GM18873 (cell line): ENCODE results near the gene FNIP1.
"Not testable (repeated sequence)": the region's sequence is repeated elsewhere in the genome, so short reads cannot be mapped to it uniquely, and the experiment has no call there.

Experiments used
- ATAC-seq: cut with Tn5 transposase; IDR thresholded peaks from one replicate; pipeline ENCODE4 v1.9.1; 2021; ENCODE audit warnings: mild to moderate bottlenecking, moderate library complexity, moderate number of reproducible peaks; ENCODE audit not compliant: unreplicated experiment, low FRiP score

Gene FNIP1

GRCh38 chr5:131787736-131788135 is 9.1 kb downstream of the FNIP1 start:
- ATAC-seq = no peak

- ATAC-seq = no peak
Observed at GRCh38 chr5:131786900-131787692, 9.7 kb downstream of the FNIP1 start.

GRCh38 chr5:131786036-131786435 is 10.8 kb downstream of the FNIP1 start:
- ATAC-seq = no peak

GRCh38 chr5:131783874-131784273 is 12.9 kb downstream of the FNIP1 start:
- ATAC-seq = no peak

GRCh38 chr5:131783357-131783756 is 13.5 kb downstream of the FNIP1 start:
- no peak for ATAC-seq

- ATAC-seq = no peak
Observed at GRCh38 chr5:131782717-131783116, 14.1 kb downstream of the FNIP1 start.

- not testable (repeated sequence) for ATAC-seq
Observed at GRCh38 chr5:131778141-131778540, 18.7 kb downstream of the FNIP1 start.

GRCh38 chr5:131776450-131776849 is 20.4 kb downstream of the FNIP1 start:
- ATAC-seq = no peak

GRCh38 chr5:131774652-131775367 is 22.0 kb downstream of the FNIP1 start:
- ATAC-seq = no peak

GRCh38 chr5:131773805-131774204 is 23.0 kb downstream of the FNIP1 start:
- no peak for ATAC-seq

GRCh38 chr5:131771692-131772091 is 25.1 kb downstream of the FNIP1 start:
- no peak for ATAC-seq

GRCh38 chr5:131769961-131770360 is 26.9 kb downstream of the FNIP1 start:
- ATAC-seq = no peak

- no peak for ATAC-seq
Observed at GRCh38 chr5:131769336-131769735, 27.5 kb downstream of the FNIP1 start.

GRCh38 chr5:131767891-131768290 is 28.9 kb downstream of the FNIP1 start:
- ATAC-seq = no peak

GRCh38 chr5:131766689-131767088 is 30.1 kb downstream of the FNIP1 start:
- ATAC-seq = no peak

- no peak for ATAC-seq
Observed at GRCh38 chr5:131765261-131765660, 31.6 kb downstream of the FNIP1 start.

GRCh38 chr5:131763968-131764367 is 32.8 kb downstream of the FNIP1 start:
- ATAC-seq = no peak

- no peak for ATAC-seq
Observed at GRCh38 chr5:131760793-131761192, 36.0 kb downstream of the FNIP1 start.

- no peak for ATAC-seq
Observed at GRCh38 chr5:131759704-131760103, 37.1 kb downstream of the FNIP1 start.

- no peak for ATAC-seq
Observed at GRCh38 chr5:131758520-131758900, 38.3 kb downstream of the FNIP1 start.

- ATAC-seq = no peak
Observed at GRCh38 chr5:131757830-131758519, 38.8 kb downstream of the FNIP1 start.
